GM19240 (cell line): Measurements from ENCODE around the gene HPS4.
"Not testable (repeated sequence)": the region's sequence is repeated elsewhere in the genome, so short reads cannot be mapped to it uniquely, and the experiment has no call there.

Experiments used
- DNase-seq: peaks from one replicate; pipeline ENCODE4 v3.0.0; 2011; ENCODE audit warnings: low spot score; ENCODE audit not compliant: insufficient read length

Gene HPS4

GRCh38 chr22:26416670-26417276, 66.8 kb downstream of the HPS4 start:
- DNase-seq: no peak

GRCh38 chr22:26416256-26416655, 67.3 kb downstream of the HPS4 start:
- no peak for DNase-seq

- no peak for DNase-seq
These were observed 69.2 kb downstream of the HPS4 start for GRCh38 chr22:26414347-26414746.

- DNase-seq: no peak
These were observed 73.2 kb downstream of the HPS4 start for GRCh38 chr22:26410386-26410785.

GRCh38 chr22:26409719-26410335, 73.8 kb downstream of the HPS4 start:
- DNase-seq: no peak

GRCh38 chr22:26408562-26409220, 74.9 kb downstream of the HPS4 start:
- not testable (repeated sequence) for DNase-seq

- no peak for DNase-seq
These were observed 77.5 kb downstream of the HPS4 start for GRCh38 chr22:26406118-26406517.

GRCh38 chr22:26404851-26405421, 78.6 kb downstream of the HPS4 start:
- DNase-seq: no peak

GRCh38 chr22:26401726-26402125, 81.9 kb downstream of the HPS4 start:
- no peak for DNase-seq
